DND-41 (cell line): ENCODE measurements around the gene MORN1.
"Not testable (repeated sequence)": the region's sequence is repeated elsewhere in the genome, so short reads cannot be mapped to it uniquely, and the experiment has no call there.

Source experiments
- ATAC-seq: fragments of 200-7000 bp; cut with Tn5 transposase; 3 replicates; pipeline ENCODE4 v1.9.1; 2021; ENCODE audit warnings: low read depth; ENCODE audit not compliant: insufficient read depth
- DNase-seq: peaks from one replicate; pipeline ENCODE4 v3.0.0-alpha.2; 2020
- H2AFZ ChIP-seq: 2 replicates; pipeline ENCODE4 v1.6.0; 2012; ENCODE audit warnings: low read depth, low read length
- H3K27ac ChIP-seq: 2 replicates; pipeline ENCODE4 v1.5.1; 2012; ENCODE audit warnings: low read length, inconsistent platforms
- H3K27me3 ChIP-seq: fragments of 200-600 bp; sonication (generic); 2 replicates; pipeline ENCODE4 v1.6.0; 2012; ENCODE audit warnings: low read length, mild to moderate bottlenecking, inconsistent platforms; ENCODE audit not compliant: insufficient read depth, poor library complexity
- H3K36me3 ChIP-seq: 2 replicates; pipeline ENCODE4 v1.5.1; 2012; ENCODE audit warnings: low read length, inconsistent platforms; ENCODE audit not compliant: insufficient read depth
- H3K4me1 ChIP-seq: 2 replicates; pipeline ENCODE4 v1.5.1; 2012; ENCODE audit warnings: mild to moderate bottlenecking, low read length; ENCODE audit not compliant: insufficient read depth
- H3K4me2 ChIP-seq: 2 replicates; pipeline ENCODE4 v1.6.0; 2012; ENCODE audit warnings: mild to moderate bottlenecking, moderate library complexity, low read length, inconsistent platforms; ENCODE audit not compliant: insufficient read depth
- H3K4me3 ChIP-seq, 2 experiments: fragments of 200-600 bp in 1 of 2; shearing (Covaris generic) in 1 of 2; 2 replicates each; pipeline ENCODE4 v1.5.1; 2012 to 2016; ENCODE audit warnings: inconsistent platforms in 2 of 2, low read length in 2 of 2, mild to moderate bottlenecking in 2 of 2, low read depth in 1 of 2, moderate library complexity in 1 of 2
- H3K79me2 ChIP-seq: 2 replicates; pipeline ENCODE4 v1.6.0; 2012; ENCODE audit warnings: low read length, inconsistent platforms; ENCODE audit not compliant: insufficient read depth
- H3K9ac ChIP-seq: 2 replicates; pipeline ENCODE4 v1.6.0; 2012; ENCODE audit warnings: low read depth, mild to moderate bottlenecking, inconsistent platforms, low read length, moderate library complexity
- H3K9me3 ChIP-seq: 2 replicates; pipeline ENCODE4 v1.5.1; 2012; ENCODE audit warnings: low read length, moderate library complexity, mild to moderate bottlenecking, inconsistent platforms; ENCODE audit not compliant: insufficient read depth, severe bottlenecking
- H4K20me1 ChIP-seq: 2 replicates; pipeline ENCODE4 v1.6.0; 2012; ENCODE audit warnings: low read length; ENCODE audit not compliant: insufficient read depth
- EZH2 ChIP-seq: IDR thresholded peaks from 3 replicates; pipeline ENCODE4 v1.6.1; 2012; ENCODE audit warnings: borderline replicate concordance, low read depth, mild to moderate bottlenecking, moderate library complexity, low read length, inconsistent platforms; ENCODE audit not compliant: severe bottlenecking
- TF ChIP-seq, protein P1 (sequence below): IDR thresholded peaks from 2 replicates; pipeline ENCODE4 v1.5.1; 2012; ENCODE audit warnings: borderline replicate concordance, low read length, moderate library complexity, mild to moderate bottlenecking; ENCODE audit not compliant: poor library complexity, severe bottlenecking; ENCODE audit errors: extremely low read depth

Gene MORN1

DNA sequence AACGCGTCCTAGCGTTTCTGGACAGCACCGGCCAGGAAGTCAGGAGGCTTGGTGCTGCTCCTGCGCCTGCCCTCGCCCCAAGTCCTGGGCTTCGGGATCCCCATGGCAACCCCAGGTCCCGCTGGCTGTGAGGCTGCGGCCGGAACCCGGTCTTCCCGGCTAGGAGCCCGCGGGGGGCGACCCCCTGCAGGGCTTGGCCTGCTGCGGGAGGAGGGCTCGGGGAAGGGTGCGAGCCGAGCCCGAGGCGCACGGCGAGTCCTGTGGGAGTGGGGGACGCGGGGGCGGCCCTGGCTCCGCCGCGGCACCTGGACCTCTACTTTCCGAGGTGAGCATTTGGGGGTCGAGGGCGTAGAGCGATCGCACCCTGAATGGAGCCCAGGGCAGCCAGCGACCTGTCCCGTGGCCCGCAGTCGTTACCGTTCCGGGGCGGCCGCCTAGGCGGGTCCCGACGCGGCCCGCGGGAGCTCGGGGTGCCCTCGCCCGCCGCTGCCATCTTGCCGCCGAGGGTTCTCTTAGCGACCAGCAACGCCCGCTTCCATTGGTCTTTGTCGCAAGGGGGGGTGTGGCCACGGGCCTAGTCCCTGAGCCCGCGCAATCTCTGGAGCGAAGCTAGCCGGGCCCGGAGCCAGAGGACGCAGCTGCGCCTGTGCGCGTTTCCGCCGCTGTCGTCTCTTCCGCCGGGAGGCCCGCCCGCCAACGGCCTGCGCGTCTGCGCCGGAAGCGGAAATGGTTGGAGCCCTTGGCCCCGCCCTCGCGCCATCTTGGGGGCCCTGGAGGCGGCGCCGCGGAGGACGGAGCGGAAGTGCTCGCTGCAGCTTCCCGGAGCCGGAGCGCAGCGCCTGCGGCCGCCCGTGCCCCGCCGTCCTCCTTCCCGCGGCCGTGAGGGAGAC is at the start of gene MORN1, which contains the start of gene RER1:
MORN1 (minus strand) TSS at position 514 of the 890 bp plus-strand sequence; CDS start at position 493, 21 bp downstream.
RER1 (plus strand) TSS at position 801 of the 890 bp plus-strand sequence. CDS start 3,950 bp downstream, outside the sequence.
- Histone ChIP-seq H3K36me3 (peaks cover 59% of the 10 kb centered on the region), H3K27me3 (no peaks in the 10 kb centered on the region), H3K4me3 (peak within 1 kb of the TSS; percentile 94 to 96), H2AFZ (peak within 1 kb of the TSS; percentile 80), H3K9me3 (no peaks in the 10 kb centered on the region), H3K79me2 (peaks cover 54% of the 10 kb centered on the region), H3K4me1 (peaks cover 34% of the 10 kb centered on the region), H3K27ac (peak within 1 kb of the TSS; percentile 76), H4K20me1 (peaks cover 38% of the 10 kb centered on the region), H3K9ac (peak within 1 kb of the TSS; percentile 68), H3K4me2 (peak within 1 kb of the TSS; percentile 94)
- DNase-seq = peak; percentile 99
- TF ChIP-seq, protein P1, sequence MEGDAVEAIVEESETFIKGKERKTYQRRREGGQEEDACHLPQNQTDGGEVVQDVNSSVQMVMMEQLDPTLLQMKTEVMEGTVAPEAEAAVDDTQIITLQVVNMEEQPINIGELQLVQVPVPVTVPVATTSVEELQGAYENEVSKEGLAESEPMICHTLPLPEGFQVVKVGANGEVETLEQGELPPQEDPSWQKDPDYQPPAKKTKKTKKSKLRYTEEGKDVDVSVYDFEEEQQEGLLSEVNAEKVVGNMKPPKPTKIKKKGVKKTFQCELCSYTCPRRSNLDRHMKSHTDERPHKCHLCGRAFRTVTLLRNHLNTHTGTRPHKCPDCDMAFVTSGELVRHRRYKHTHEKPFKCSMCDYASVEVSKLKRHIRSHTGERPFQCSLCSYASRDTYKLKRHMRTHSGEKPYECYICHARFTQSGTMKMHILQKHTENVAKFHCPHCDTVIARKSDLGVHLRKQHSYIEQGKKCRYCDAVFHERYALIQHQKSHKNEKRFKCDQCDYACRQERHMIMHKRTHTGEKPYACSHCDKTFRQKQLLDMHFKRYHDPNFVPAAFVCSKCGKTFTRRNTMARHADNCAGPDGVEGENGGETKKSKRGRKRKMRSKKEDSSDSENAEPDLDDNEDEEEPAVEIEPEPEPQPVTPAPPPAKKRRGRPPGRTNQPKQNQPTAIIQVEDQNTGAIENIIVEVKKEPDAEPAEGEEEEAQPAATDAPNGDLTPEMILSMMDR = no peak
- TF ChIP-seq EZH2 = no peak
- ATAC-seq = peak; percentile 96

DNA sequence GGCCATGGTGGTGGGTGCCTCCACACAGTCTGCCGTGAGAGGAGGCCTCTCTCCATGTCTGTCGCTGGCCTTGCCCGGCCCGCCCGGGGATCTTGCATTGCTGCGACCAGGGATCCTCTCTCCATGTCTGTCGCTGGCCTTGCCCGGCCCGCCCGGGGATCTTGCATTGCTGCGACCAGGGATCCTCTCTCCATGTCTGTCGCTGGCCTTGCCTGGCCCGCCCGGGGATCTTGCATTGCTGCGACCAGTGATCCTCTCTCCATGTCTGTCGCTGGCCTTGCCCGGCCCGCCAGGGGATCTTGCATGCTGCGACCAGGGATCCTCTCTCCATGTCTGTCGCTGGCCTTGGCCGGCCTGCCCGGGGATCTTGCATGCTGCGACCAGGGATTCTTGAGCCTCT is 49.0 kb upstream of the MORN1 start:
- not testable (repeated sequence) for H2AFZ ChIP-seq, H3K9me3 ChIP-seq, ATAC-seq, H3K27me3 ChIP-seq, H4K20me1 ChIP-seq, H3K4me1 ChIP-seq, H3K4me2 ChIP-seq, H3K36me3 ChIP-seq, H3K79me2 ChIP-seq, H3K9ac ChIP-seq, DNase-seq, H3K4me3 ChIP-seq, H3K27ac ChIP-seq

DNA sequence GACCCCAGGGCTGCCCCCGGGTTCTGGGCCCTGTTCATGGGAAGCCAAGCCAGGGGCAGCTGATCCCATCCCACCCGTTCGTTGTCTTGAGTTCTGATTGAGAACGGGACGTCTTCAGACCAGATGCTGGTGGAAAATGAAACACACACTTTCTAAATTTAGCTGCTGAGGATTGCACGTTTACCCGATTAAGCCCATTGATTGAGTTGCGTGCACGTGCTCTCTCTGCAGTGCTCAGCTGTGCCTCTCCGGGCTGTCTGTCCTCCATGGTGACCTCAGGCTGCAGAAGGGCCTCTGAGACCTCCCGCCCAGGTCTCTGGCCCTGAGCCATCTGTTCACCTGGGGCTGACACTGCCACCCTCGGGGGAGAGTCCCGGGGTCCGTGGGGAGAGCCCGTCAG is 48.0 kb upstream of the MORN1 start:
- Histone ChIP-seq H3K79me2 (no peaks in the 10 kb centered on the region), H3K4me2 (no peak overlapping the region), H3K9ac (no peak overlapping the region), H3K36me3 (no peaks in the 10 kb centered on the region), H3K4me1 (no peaks in the 10 kb centered on the region), H2AFZ (no peak overlapping the region), H3K9me3 (no peaks in the 10 kb centered on the region), H3K27me3 (no peaks in the 10 kb centered on the region), H4K20me1 (peaks cover 2% of the 10 kb centered on the region; the same call in 1 of the 2 replicates), H3K4me3 (no peak overlapping the region), H3K27ac (no peak overlapping the region)
- no peak for ATAC-seq
- DNase-seq = no peak
- TF ChIP-seq, protein P1 = no peak
- no peak for TF ChIP-seq EZH2

DNA sequence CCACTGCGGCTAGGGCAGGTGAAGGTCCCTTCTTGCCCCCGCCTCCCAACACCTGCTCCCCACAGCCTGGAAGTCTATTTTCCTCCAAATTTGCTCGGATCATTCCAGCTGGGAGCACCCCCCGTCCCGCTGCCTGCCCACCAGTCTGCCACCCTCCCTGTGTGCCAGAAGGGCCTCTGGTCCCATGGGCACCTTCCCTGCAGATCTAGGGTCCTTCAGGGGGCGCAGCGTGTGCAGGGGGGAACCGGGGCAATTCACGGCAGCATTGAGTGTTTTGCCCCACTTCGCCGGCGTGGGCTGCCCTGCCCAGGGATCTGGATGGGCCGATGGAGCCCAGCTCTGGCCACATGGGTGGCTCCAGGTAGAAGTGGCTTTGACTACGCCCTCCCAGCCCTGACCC is 47.3 kb upstream of the MORN1 start:
- H3K4me2 ChIP-seq = no peak overlapping the region
- H3K36me3 ChIP-seq = no peaks in the 10 kb centered on the region
- TF ChIP-seq, protein P1 = no peak
- TF ChIP-seq EZH2 = no peak
- ATAC-seq (no peak), DNase-seq (no peak)
- no peaks in the 10 kb centered on the region for H3K79me2 ChIP-seq
- no peak overlapping the region for H2AFZ ChIP-seq
- no peaks in the 10 kb centered on the region for H3K4me1 ChIP-seq
- H3K9ac ChIP-seq = no peak overlapping the region
- H3K9me3 ChIP-seq = no peaks in the 10 kb centered on the region
- H3K27ac ChIP-seq = no peak overlapping the region
- peaks cover 2% of the 10 kb centered on the region; the same call in 1 of the 2 replicates for H4K20me1 ChIP-seq
- H3K27me3 ChIP-seq = no peaks in the 10 kb centered on the region
- H3K4me3 ChIP-seq = no peak overlapping the region
